ENCODE measurements around the gene IMMP2L.
"Not testable (repeated sequence)": the region's sequence is repeated elsewhere in the genome, so short reads cannot be mapped to it uniquely, and the experiment has no call there.

DNA sequence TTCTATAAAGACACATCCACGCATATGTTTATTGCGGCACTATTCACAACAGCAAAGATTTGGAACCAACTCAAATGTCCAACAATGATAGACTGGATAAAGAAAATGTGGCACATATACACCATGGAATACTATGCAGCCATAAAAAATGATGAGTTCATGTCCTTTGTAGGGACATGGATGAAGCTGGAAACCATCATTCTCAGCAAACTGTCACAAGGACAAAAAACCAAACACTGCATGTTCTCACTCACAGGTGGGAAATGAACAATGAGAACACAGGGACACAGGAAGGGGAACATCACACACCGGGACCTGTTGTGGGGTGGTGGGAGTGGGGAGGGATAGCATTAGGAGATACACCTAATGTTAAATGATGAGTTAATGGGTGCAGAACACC is 238.6 kb downstream of the IMMP2L start:
- TF ChIP-seq CEBPB (IDR thresholded peaks at IDR 0.05; ENCODE audit: borderline replicate concordance, low read depth, low read length); SP1 (IDR thresholded peaks at IDR 0.05); SP1 (CRISPR knock-in tag; IDR thresholded peaks at IDR 0.05); EZH2 (conservative IDR thresholded peaks at IDR 0.05; ENCODE audit: low read depth, low read length); YY1 (IDR thresholded peaks at IDR 0.05; ENCODE audit: insufficient read depth, insufficient replicate concordance, low read depth, low read length); CBX5 (CRISPR knock-in tag; IDR thresholded peaks at IDR 0.05; ENCODE audit: borderline replicate concordance); DPF2 (CRISPR knock-in tag; IDR thresholded peaks at IDR 0.05; ENCODE audit: borderline replicate concordance, low read depth): not testable (repeated sequence)
- TF ChIP-seq, protein P1, sequence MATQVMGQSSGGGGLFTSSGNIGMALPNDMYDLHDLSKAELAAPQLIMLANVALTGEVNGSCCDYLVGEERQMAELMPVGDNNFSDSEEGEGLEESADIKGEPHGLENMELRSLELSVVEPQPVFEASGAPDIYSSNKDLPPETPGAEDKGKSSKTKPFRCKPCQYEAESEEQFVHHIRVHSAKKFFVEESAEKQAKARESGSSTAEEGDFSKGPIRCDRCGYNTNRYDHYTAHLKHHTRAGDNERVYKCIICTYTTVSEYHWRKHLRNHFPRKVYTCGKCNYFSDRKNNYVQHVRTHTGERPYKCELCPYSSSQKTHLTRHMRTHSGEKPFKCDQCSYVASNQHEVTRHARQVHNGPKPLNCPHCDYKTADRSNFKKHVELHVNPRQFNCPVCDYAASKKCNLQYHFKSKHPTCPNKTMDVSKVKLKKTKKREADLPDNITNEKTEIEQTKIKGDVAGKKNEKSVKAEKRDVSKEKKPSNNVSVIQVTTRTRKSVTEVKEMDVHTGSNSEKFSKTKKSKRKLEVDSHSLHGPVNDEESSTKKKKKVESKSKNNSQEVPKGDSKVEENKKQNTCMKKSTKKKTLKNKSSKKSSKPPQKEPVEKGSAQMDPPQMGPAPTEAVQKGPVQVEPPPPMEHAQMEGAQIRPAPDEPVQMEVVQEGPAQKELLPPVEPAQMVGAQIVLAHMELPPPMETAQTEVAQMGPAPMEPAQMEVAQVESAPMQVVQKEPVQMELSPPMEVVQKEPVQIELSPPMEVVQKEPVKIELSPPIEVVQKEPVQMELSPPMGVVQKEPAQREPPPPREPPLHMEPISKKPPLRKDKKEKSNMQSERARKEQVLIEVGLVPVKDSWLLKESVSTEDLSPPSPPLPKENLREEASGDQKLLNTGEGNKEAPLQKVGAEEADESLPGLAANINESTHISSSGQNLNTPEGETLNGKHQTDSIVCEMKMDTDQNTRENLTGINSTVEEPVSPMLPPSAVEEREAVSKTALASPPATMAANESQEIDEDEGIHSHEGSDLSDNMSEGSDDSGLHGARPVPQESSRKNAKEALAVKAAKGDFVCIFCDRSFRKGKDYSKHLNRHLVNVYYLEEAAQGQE (IDR thresholded peaks at IDR 0.05; ENCODE audit: borderline replicate concordance in 1 of 2, low read depth in 1 of 2, low read length in 2 of 2): not testable (repeated sequence)

Measured in HepG2 (cell line).